AG09319 (cell line): ENCODE data around the gene PAFAH2.

Experiments used
- DNase-seq: peaks from one replicate; pipeline ENCODE4 v3.0.0-alpha.2; 2010; ENCODE audit warnings: low read depth; ENCODE audit errors: extremely low read depth
- TF ChIP-seq, protein P1 (sequence below): IDR thresholded peaks from 2 replicates; pipeline ENCODE4 v1.5.1; 2011; ENCODE audit warnings: low read depth, mild to moderate bottlenecking, inconsistent platforms, low read length, moderate library complexity

PAFAH2 gene

DNA sequence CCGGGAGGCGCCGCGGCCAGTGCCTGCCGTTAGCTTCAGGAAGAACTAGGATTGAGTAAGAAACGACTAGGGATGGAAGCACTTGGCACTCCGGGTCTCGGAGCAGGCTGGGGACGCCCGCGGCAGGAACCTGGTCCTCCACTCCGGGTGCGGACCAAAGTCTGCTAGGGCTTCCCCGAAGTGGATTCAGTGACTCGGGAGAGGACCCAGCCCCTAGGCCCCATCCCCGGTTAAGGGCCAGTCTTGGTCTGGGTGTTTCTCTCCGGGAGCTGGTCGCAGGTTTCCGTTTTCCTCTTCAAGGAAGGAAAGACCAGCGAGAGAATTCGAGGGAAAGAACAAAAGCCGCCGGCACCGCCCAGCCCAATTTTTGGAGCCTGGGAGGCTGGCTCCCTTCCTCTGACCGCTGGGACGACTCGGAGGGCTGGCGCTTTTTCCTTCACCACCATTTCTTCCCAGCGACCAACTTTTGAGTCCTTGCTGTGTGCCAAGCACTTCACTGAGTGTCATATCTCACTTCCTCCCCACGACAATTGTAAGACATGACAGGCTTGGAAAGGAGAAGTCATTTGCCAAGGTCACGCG lies 74.8 kb downstream of the PAFAH2 start:
- TF ChIP-seq, protein P1, sequence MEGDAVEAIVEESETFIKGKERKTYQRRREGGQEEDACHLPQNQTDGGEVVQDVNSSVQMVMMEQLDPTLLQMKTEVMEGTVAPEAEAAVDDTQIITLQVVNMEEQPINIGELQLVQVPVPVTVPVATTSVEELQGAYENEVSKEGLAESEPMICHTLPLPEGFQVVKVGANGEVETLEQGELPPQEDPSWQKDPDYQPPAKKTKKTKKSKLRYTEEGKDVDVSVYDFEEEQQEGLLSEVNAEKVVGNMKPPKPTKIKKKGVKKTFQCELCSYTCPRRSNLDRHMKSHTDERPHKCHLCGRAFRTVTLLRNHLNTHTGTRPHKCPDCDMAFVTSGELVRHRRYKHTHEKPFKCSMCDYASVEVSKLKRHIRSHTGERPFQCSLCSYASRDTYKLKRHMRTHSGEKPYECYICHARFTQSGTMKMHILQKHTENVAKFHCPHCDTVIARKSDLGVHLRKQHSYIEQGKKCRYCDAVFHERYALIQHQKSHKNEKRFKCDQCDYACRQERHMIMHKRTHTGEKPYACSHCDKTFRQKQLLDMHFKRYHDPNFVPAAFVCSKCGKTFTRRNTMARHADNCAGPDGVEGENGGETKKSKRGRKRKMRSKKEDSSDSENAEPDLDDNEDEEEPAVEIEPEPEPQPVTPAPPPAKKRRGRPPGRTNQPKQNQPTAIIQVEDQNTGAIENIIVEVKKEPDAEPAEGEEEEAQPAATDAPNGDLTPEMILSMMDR = no peak
- no peak for DNase-seq

DNA sequence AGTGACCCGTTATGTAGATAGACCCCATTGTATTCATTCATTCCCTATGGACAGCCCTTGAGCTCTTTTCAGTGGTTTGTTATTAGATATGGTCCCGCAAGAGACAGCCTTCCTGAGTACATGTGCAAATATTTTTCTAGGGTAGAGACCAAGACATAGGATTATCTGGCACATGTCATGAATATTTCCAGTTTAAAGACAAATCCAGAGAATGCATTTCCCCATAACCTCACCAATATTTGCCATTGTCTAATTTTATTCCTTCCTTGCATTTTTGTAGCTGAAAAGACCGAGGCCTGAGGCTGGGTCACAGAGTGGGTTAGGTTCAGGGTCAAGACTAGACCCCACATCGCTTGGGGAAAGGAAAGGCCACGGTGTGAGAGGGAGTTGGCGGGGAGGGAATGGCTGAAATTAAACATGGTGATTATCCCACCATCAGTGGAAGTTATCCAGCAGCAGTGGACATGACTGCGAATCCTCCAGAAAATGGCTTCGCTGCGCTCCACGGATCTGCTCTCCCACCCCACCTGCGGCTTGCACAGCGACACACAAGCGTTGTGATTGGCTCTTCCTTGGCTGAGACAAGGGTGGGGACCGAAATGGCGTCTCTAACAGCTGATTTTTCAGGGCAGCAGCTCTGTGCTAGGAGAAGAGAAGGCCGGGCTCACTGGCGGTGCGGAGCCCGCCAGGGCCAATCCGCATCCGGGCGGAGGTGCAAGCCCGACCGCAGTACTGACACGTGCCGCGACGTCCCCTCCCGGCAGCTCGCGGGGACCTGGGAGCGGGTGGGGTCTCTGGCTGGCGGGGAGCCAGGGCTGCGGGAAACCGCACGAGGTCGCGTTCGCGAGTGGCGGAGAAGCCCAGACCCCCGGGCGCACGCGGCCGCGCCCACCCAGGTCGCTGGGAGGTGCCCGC lies 75.5 kb downstream of the PAFAH2 start:
- no peak for DNase-seq
- TF ChIP-seq, protein P1 = no peak

DNA sequence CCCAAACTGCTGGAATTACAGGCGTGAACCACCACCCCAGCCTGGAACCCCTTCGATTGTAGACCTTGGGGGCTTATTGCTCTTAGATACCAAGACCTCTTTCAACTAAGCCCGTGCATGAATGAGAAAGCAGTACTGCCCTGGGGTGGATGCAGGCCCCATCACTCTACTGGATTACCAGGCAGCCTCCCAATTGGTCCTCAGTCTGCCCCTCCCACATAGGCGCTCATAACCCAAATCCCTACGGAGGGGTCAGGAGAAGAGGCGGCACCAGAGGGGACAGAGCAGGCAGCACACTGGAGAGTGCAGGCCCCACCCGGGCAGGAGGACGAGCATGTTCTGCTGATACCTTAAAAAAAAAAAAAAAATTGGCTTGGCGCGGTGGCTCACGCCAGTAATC lies 79.2 kb downstream of the PAFAH2 start:
- no peak for DNase-seq
- TF ChIP-seq, protein P1 = no peak

DNA sequence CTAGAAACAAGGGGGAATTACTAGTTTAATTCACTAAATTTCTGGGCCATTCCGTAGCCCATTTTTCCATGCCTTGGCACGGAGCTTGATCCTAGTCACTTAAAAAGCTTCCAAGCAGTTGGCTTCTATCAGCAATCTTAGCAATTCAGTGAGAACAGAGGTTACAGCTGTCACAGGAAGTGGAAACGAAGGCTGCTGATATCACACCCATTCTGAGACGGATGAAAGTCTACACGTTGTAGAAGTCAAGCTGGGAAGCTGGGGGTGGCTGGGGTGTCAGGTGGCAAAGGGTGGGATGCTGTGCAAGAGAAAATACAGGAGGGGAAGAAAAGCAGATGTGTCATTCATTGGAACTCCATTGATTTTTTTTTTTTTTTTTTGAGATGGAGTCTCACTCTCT lies 79.9 kb downstream of the PAFAH2 start:
- no peak for DNase-seq
- TF ChIP-seq, protein P1 = no peak

DNA sequence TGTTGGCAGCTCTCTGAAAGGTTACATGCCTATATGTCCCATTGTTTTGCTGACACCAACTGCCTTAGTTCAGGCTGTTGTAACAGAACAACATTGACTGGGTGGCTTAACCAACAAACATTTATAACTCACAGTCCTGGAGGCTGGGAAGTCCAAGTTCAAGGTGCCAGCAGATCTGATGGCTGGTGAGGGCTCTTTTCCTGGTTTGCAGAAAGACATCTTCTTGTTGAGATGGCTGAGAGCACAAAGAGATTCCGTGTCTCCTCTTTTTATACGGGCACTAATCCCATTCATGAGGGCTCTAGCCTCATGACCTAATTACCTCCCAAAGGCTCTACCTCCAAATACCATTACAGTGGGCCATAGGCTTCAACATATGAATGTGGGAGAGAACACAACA lies 81.4 kb downstream of the PAFAH2 start:
- TF ChIP-seq, protein P1 = no peak
- no peak for DNase-seq

DNA sequence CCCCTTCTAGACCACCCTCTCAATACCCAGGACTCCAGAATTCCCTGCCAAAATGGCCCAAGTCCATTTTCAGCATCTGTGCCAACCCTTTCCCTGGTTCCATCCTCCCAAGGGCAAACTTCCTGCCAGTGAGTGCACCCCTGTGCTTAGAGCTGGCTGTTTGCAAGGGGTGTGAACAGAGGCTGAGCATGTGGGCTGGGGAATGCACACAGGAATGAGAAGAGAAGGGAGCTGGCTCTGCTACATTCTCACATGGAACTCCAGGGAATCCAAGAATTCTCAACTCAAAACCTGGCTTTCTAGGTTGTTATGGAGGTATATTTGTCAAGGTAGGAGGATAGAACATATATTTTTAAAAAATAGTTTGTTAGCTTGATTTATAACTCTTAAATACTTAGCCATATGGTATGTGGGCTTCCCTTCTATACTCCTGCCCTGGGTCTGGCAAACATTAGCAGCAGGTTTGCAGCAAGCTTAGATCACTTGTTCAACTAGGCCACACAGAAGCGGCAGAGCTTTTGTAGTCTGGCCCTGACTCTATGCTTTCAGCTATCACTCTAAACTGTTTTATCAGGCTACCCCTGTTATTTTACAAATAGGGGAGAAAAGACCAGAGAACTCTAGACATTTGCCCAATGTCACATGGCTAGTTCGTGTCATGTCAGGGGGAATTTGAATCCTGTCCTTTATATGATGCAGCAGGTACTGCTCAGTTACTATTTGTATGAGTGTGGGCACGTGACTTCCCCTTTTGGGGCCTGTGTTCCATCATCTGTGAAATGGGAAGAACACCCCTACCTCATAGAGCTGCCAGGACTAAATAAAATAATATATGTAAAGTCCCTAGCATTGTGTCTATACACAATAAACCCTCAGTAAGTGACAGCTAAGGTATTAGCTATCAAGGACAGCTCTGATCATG lies 83.5 kb downstream of the PAFAH2 start:
- TF ChIP-seq, protein P1 = no peak
- no peak for DNase-seq
